OCI-LY1 (cell line): ENCODE measurements around the gene SP8.

Source experiments
- CTCF ChIP-seq: fragments of 200-600 bp; sonication (generic), shearing (Covaris generic); IDR thresholded peaks from 2 replicates; pipeline ENCODE4 v1.5.1; 2017; ENCODE audit warnings: mild to moderate bottlenecking, antibody characterized with exemption, low read length, moderate library complexity, mixed read lengths
- EZH2 ChIP-seq: fragments of 200-600 bp; sonication (generic), shearing (Covaris generic); IDR thresholded peaks from 2 replicates; pipeline ENCODE4 v1.8.0; 2017; ENCODE audit warnings: borderline replicate concordance, mixed run types, mild to moderate bottlenecking, antibody characterized with exemption, low read length, moderate library complexity, mixed read lengths

GRCh38 chr7:20776942-20777341 is 9.7 kb downstream of the SP8 start:
- TF ChIP-seq CTCF: no peak
- no peak for TF ChIP-seq EZH2
